ENCODE measurements around the gene CDK9. TPM values are rescaled to one million over a fixed set of nuclear protein-coding genes. Genes with fewer than 3 reads are reported as not detected.

CDK9 gene
- total RNA-seq, 1 experiment from 2014 or later, result 37.3 TPM

DNA sequence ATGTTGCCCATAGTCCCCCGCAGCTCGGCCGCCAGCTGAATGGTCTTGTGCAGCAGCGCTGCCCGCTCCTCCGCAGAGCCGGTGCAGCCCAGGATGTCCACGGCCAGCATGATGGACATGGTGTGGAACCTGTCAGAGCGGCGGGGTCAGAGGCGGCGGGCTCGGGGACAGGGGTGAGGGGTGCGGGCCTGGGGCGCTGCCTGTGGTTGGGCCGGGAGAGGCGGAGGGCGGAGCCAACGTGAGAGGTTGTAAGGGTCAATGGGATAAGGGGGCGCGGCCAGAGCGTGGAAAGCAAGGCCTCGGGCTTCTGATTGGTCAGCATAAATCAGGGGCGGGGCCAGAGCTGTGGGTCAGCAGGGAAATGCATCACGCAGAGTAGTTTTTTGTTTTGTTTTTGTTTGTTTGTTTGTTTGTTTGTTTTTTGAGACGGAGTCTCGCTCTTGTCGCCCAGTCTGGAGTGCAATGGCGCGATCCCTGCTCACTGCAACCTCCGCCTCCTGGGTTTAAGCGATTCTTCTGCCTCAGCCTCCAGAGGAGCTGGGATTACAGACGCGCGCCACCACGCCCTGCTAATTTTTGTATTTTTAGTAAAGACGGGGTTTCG is 43.9 kb upstream of the CDK9 start:
- ATAC-seq (no peak), DNase-seq (no peak)
- H3K27me3 ChIP-seq (ENCODE audit: low read length), result no peaks in the 10 kb centered on the region
- intact Hi-C loops (cut with micrococcal nuclease), result no loop called here
- H3F3A ChIP-seq (ENCODE audit: low read length, unreplicated experiment), result no peaks in the 10 kb centered on the region
- ChIA-PET POLR2A (ENCODE audit: unreplicated experiment) (no interaction called here), CTCF (no interaction called here)
- H3K4me1 ChIP-seq (ENCODE audit: insufficient read depth, low read length), result peaks cover 7% of the 10 kb centered on the region; the same call in 1 of the 2 replicates
- no peaks in the 10 kb centered on the region for H4K20me1 ChIP-seq (ENCODE audit: low read length)
- no peaks in the 10 kb centered on the region for H3K9me2 ChIP-seq (replicated peaks; ENCODE audit: low read length)
- no peaks in the 10 kb centered on the region for H3K9me3 ChIP-seq (ENCODE audit: low read length)
- H3K4me2 ChIP-seq (ENCODE audit: low read length), result no peak overlapping the region
- no peak overlapping the region for H3K27ac ChIP-seq (ENCODE audit: low read length)
- no peak overlapping the region for H2AFZ ChIP-seq (ENCODE audit: low read length)
- H3K79me2 ChIP-seq (ENCODE audit: low read length), result no peaks in the 10 kb centered on the region
- H3K4me3 ChIP-seq (ENCODE audit: low read length), result no peak overlapping the region
- no TSS peak for BruUV-seq (replicated peaks)
- no peak overlapping the region for H3K9ac ChIP-seq (ENCODE audit: low read length)
- TF ChIP-seq, protein P1, sequence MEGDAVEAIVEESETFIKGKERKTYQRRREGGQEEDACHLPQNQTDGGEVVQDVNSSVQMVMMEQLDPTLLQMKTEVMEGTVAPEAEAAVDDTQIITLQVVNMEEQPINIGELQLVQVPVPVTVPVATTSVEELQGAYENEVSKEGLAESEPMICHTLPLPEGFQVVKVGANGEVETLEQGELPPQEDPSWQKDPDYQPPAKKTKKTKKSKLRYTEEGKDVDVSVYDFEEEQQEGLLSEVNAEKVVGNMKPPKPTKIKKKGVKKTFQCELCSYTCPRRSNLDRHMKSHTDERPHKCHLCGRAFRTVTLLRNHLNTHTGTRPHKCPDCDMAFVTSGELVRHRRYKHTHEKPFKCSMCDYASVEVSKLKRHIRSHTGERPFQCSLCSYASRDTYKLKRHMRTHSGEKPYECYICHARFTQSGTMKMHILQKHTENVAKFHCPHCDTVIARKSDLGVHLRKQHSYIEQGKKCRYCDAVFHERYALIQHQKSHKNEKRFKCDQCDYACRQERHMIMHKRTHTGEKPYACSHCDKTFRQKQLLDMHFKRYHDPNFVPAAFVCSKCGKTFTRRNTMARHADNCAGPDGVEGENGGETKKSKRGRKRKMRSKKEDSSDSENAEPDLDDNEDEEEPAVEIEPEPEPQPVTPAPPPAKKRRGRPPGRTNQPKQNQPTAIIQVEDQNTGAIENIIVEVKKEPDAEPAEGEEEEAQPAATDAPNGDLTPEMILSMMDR (conservative IDR thresholded peaks at IDR 0.05; ENCODE audit: low read depth, low read length), result no peak
- TF ChIP-seq EZH2 (IDR thresholded peaks at IDR 0.05; ENCODE audit: low read length, unreplicated experiment), result no peak
- TF ChIP-seq EZH2phosphoT487 (IDR thresholded peaks at IDR 0.05; ENCODE audit: borderline replicate concordance, low read length), result no peak
- no peaks in the 10 kb centered on the region for H3K36me3 ChIP-seq (ENCODE audit: low read depth, low read length)

DNA sequence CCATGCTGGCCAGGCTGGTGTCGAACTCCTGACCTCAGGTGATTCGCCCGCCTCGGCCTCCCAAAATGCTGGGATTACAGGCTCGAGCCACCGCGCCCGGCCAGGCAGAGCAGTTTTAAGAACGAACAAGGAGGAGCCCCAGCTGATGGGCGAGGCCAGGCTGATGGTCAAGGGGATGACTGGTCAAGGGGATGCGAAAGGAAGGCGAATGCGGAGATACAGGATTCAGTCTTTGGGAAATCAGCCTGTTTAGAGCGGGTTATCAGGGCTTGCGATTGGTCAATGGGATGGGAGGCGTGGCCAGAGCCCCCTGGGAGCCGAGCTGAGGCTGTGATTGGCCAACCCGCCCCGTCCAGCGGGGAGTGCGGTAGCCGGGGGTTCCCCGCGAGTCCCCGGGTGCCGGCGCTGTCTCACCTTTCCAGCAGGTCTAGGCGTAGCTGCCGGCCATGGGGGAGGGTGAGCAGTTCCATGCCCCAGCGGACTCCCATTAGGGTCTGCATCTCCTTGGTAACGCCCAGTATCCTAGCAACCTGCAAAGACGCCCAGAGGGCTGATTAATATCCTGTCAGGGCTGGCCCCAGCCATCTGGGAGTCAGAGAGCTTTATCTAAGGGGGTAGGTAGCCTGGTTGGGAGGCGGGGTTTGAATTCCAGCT is 43.3 kb upstream of the CDK9 start:
- no peaks in the 10 kb centered on the region for H3K9me2 ChIP-seq (replicated peaks; ENCODE audit: low read length)
- POLR2A ChIA-PET (ENCODE audit: unreplicated experiment), result no interaction called here
- CTCF ChIA-PET, result no interaction called here
- intact Hi-C loops (cut with micrococcal nuclease), result no loop called here
- ATAC-seq, result no peak
- no peaks in the 10 kb centered on the region for H3K36me3 ChIP-seq (ENCODE audit: low read depth, low read length)
- H4K20me1 ChIP-seq (ENCODE audit: low read length), result no peaks in the 10 kb centered on the region
- no peaks in the 10 kb centered on the region for H3K9me3 ChIP-seq (ENCODE audit: low read length)
- H3K27me3 ChIP-seq (ENCODE audit: low read length), result no peaks in the 10 kb centered on the region
- H3K4me3 ChIP-seq (ENCODE audit: low read length), result no peak overlapping the region
- no peak overlapping the region for H2AFZ ChIP-seq (ENCODE audit: low read length)
- H3K79me2 ChIP-seq (ENCODE audit: low read length), result no peaks in the 10 kb centered on the region
- no TSS peak for BruUV-seq (replicated peaks)
- TF ChIP-seq, protein P1 (conservative IDR thresholded peaks at IDR 0.05; ENCODE audit: low read depth, low read length), result no peak
- TF ChIP-seq EZH2phosphoT487 (IDR thresholded peaks at IDR 0.05; ENCODE audit: borderline replicate concordance, low read length), result no peak
- no peak for TF ChIP-seq EZH2 (IDR thresholded peaks at IDR 0.05; ENCODE audit: low read length, unreplicated experiment)
- H3K4me2 ChIP-seq (ENCODE audit: low read length), result no peak overlapping the region
- DNase-seq, result no peak
- no peak overlapping the region for H3K27ac ChIP-seq (ENCODE audit: low read length)
- no peaks in the 10 kb centered on the region for H3F3A ChIP-seq (ENCODE audit: low read length, unreplicated experiment)
- H3K4me1 ChIP-seq (ENCODE audit: insufficient read depth, low read length), result peaks cover 7% of the 10 kb centered on the region; the same call in 1 of the 2 replicates
- no peak overlapping the region for H3K9ac ChIP-seq (ENCODE audit: low read length)

All from PC-3 (cell line).